GM19438 (cell line): Measurements from ENCODE around the gene CACNB2.
"Not testable (repeated sequence)": the region's sequence is repeated elsewhere in the genome, so short reads cannot be mapped to it uniquely, and the experiment has no call there.

Source experiments
- ATAC-seq: cut with Tn5 transposase; IDR thresholded peaks from one replicate; pipeline ENCODE4 v1.9.1; 2021; ENCODE audit warnings: low read depth; ENCODE audit not compliant: unreplicated experiment

CACNB2 gene

DNA sequence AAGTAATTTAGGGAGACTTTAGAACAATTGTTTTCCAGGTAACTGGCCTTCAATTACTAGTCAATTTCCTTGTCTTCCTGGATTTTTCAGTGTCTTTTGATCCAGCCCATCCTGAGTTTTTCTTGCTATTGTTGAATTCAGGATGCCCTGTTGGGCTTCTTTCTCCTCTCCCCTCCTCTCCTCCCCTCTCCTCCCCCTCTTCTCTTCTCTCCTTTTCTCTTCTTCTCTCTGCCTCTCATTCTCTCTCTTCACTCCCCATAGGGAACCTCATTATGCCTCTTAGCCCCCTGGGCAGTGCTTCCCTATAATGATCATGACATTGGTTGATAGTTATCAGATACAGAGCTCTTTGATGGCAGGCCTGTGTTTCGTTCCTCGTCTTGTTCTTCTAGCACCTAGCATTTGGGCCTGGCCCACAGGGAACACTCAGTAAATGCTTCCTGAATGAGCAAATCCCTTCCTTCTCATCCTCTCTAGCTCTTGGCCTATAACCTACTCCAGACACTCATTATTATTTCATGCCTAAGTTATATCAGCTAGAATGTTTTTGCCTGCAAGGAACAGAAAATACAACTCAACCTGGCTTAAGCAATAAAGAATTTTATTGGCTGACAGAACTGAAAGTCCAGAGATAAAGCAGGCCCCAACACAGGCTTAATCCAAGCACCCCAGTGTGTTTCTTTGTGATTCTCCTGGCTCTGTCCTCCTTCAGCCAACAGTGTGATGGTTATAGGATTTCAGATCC, 56.8 kb downstream of the CACNB2 start:
- no peak for ATAC-seq

DNA sequence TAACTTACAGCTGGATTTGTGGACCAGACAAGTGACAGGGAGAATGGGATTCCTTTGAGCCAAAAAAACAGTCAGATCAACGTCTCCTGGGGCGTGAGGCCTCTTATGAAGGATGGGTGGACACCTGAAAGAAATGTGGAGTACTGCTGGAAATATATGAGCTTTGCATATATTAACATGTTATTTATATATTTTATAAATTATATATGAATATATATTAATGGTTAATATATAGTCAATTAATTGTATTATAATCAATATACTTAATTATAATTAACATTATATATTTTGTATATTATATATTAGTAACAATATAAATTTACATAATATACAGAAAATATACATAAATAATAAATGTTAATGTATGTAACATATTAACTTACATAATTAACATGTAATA, 57.5 kb downstream of the CACNB2 start:
- no peak for ATAC-seq

DNA sequence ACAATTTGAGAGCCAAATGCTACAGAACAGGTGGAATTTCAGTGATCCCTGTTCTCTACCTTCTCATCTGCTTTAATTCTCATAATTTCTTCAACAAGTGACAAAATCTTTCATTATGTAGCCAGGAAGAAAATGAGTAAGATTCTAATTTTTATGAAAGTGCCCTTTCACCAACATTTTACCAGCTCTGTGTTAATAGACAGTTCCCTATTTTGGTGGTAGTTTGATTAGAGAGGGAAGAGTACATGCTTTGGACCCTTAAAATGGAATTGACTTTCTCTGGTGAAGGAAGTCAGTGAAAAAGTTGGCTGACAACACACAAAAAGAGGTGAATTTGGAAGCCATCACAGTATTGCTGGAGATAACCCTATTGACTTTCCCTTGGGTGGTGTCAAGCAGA, 61.7 kb downstream of the CACNB2 start:
- no peak for ATAC-seq

DNA sequence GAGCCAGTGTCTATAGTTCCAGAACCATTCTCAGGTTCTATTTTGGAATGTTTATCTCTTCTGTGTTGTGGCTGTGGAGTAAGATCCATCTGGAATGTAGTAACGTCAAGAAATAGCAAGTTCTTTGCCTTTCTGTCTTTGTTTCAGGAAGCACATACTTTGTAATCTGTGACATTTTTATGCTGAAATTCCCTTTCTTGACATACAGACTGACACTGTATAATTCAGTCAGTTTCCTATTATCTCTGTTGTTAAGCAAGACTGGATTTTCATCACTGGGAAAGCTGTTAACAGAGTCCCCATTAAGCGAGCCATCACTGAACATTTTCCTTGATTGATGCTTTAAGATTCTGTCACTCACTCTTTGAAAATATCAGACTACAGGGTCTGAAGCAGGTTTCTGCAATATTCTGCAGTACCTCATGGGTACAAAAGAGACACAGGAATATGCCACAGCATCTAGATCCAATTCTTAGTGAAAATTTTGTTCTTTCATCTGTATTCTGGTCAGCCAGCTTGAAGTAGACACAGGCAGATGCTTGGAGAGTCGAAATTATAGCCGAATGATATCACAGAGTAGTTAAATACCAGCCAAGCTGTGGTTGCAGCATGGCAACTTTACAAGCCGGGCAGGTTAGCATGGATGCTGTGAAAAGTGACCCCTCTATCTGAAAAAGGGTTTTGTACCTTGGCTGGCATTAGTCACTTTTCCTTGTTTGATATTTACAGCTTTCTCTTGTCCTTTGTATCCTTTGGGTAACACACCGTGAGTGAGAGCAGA, 62.6 kb downstream of the CACNB2 start:
- no peak for ATAC-seq

DNA sequence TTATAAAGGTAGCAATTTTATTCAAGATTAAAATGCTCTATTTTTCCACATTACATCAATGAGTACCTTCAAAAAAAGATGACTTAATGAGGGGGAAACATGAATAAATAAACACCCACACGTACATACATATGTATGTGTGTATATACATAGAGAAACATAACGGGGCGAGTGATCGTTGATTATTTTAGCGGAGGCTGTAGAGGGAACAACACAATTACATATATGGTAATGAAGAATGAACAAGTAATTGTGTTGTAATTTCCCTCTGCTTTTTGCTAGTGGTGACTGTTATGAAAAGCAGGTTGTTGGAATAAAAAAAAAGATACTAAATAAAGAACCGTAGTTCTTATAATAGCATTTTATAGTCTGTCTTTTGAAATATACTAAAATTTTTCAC, 63.2 kb downstream of the CACNB2 start:
- no peak for ATAC-seq

DNA sequence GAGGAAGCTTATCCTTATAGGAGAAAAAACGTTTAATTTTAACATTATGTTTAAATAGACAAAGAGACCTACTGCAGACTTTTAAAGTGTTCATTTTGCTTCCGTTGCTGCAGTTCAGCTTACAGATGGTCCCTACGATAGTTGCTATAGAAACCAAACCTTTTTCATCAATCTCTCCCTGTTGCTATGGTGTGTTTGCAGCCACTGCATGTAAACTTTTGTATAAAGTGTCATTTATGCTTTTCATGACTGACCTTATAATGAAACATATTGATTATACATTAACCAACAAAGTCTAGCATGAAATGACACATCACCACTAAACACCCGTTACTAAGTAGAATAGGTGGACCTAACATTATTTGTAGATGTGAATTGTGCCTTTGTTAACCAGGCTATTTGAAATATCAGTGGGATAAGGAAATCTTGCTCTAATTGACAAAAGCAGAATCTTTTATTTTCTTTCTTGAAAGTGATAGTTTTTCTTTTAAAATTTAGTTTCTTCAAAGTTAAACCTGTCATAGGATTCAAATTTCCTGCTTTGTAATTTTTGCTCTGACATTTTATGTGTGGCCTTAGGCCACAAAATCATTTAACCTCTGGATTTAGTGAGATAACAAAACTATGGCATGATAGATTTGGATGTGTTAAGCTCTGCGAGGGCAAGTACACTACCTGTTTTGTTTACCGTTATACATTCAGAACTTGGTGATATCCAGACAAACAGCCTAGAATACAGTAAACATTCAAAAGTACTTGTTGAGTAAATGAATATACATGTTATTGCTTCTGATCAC, 64.0 kb downstream of the CACNB2 start:
- ATAC-seq, result no peak

DNA sequence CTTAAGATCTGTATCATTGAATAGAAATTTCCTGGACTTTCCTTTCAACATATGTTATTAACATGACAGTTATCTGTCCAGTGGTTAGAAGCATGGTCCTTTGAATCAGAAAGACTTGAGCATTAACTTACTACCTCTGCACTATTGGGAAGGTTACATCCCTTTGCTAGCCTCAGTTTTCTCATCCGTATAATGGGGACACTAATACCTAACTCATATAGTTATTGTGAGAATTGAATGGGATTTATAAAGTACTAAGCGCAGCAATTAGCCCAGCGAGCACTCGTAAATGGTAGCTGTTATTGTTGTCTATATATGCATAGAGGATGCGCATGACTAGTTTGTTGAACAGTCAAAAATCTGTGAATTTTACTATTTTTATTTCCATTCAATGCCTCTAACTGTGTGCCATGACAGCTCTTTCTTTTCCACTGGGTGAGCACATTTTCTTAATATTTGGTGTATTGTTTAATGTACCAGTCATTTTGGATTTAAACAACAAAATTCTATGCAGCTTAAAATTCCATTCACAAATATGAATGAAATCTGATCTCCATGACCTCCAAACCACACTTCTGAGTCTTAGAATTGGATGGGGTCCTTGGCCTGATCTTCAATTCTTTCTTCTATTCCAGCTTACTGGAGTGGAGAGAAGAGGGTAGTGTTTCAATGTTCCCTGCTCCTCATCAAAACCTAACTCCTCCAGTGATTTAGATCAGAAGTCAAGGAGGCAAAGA, 65.0 kb downstream of the CACNB2 start:
- no peak for ATAC-seq

DNA sequence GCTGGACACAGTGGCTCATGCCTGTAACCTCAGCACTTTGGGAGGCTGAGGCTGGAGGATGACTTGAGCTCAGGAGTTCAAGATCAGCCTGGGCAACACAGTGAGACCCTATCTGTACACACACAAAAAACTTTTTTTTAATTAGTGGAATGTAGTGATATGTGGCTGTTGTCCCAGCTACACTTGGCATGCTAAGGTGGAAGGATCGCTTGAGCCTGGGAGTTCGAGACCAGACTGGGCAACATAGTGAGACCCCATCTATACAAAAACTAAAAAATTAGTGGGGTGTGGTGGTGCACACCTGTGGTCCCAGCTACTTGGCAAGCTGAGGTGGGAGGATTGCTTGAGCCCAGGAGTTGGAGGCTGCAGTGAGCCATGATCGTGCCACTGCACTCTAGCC, 68.0 kb downstream of the CACNB2 start:
- not testable (repeated sequence) for ATAC-seq

DNA sequence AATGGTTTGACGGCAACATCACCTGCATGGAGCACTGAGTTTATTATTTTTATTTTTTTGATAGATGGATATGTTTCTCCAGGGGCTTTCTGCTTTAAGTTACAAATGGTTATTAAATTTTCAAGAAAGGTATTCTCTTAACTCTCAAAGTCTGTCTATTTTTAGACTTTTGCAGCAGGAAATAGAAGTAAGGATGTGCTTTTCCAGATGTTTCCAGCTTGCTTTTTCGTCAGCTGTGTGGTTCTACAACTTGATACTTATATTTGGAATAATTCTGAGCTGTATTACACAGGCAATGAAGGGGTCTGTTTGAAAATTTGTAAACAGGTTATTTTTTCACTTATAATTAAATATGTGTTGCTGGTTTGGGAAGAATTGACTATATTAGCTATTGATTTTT, 69.0 kb downstream of the CACNB2 start:
- ATAC-seq, result no peak

DNA sequence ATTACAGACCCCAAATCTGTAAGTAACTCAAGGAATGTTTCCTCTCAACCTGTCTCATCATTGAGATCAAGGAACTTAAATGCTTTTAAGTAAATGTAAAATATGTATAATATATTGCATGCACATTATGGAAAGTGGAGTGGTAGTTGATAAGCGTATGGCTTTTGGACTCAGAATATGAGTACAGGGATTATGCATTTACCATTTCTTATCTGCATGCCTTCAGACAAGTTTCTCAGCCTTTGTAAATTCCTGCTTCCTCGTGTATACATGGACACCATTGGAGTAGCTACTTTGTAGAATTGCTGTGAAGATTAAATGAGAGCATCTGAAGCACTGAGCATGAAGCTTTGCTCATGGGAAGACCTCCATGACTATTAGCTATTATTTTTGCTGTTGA, 70.5 kb downstream of the CACNB2 start:
- ATAC-seq, result no peak

DNA sequence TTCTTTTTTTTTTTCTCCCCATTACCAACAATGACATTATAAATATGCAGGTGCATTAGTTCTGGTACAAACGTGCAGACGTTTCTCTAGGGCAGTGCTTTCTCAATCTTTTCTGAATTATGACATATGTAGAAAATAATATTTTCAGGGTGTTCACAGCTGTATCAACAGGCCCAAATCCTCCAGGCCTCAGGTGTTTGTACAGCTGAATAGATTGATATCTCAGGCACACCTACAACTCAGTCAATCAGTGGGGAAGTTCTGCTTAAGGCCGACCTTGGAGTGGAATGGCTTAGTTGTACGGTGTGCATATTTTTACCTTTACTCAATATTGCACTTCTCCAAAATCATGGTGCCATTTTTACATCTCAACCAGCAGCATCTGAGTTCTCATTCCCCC, 71.6 kb downstream of the CACNB2 start:
- no peak for ATAC-seq

DNA sequence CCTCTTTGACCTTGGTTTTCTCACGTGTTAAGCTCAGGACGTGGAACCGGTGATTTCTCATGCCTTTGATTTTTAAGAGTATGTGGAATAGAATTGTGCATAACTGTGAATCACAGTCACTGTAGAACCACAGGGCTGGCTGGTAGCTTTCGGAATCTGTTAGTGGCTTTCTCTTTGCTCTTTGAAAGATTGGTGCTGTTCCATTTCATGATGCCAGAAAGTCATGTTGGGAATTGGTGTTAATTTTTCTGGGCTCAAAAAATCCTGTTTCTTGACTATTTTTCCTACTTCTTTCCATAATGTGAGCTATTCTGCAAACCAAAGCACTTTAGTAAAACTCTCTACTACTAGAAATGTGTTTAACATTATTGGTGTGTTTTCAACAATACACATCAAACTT, 73.0 kb downstream of the CACNB2 start:
- no peak for ATAC-seq

DNA sequence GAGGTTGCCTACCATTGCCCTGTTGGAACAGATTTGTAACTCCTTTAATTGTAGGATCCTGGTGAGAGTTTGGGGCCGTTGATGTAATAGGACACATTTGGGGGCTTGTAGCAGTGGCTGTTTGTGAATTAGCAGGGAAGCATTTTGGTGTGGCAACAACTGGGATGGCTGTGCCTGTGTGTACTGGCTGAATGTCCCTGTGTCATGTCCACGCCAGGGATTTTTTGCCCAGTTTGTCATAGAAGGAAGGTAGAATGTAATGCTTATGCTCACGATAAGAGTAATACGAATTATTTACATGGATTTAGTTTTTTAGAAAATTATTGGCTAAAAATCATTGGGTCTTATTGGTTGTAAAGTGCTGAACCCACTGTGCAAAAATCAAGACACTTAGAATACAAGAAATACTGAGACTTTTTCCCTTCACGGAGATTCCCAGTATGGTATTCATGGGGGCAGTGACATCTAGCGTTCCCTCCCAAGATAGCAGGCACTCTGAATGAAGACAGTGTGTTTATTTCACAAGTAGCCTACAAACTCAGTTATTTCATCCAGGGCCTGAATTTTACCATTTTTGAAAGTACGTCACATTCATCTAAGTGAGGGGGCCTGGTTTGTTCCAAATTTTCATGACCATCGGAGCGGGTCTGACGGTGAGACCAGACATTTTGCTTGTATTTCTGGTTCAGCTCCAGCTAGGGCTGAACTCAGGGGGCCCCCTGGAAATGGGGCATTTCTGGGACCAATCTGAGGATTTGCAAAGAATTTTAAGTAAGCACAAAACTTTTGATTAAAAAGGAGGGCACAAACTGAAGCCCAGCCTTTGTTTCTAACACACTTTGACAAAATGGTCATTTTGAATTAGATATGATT, 74.7 kb downstream of the CACNB2 start:
- no peak for ATAC-seq

DNA sequence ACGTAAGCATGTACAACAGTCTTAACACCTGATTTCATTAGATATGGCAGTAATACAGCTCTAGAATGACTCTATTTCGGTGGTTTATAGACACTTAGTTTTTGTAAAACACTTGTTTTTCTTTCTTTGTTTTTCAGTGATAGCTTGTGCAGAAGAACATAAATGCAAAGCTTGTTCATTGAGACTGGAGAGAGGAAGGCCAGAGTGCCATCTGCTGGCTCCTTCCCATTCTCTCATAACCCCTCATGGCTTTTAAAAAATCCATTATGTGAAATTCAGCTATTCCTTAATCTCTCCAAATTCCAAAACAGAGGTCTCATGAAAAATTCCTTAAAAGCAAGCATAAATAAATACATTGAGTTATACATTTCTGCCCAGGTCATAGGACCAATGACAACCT, 76.3 kb downstream of the CACNB2 start:
- no peak for ATAC-seq

DNA sequence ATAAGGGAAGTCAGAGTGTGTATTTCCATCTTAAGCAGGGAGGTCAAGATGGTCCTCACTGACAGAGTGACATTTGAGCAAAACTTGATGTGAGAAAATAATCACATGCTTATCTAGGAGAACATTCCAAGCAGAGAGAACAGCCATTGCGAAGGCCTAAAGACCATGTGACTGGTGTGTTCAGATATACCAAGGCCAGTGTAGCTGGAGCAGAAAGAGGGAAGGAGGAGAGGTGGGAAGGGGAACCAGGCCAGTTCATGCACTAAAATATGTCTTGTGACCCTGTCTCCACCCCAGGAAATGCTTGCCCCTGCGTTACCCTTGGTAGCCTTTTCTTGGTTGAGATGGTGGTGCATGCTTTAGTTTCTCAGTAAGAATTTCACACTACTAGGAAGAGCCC, 77.4 kb downstream of the CACNB2 start:
- ATAC-seq, result no peak

DNA sequence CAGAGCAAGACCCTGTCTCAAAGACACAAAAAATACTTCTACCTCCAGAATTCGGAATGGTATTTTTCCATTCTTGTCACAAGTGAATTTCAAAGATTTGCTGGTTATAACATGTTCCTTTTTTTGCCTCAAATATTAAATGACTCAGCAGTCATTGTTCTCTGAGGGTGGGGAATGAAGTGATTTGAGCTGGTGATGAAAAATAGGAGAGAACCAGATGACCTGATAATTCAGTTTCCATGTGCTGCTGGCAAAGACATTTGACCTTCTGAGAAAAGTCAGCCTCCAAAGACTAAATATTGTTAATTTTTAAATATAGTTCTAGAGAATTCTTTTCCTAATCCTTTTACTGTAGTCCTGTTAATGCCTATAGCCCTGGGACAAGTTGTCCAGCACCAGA, 78.9 kb downstream of the CACNB2 start:
- no peak for ATAC-seq

DNA sequence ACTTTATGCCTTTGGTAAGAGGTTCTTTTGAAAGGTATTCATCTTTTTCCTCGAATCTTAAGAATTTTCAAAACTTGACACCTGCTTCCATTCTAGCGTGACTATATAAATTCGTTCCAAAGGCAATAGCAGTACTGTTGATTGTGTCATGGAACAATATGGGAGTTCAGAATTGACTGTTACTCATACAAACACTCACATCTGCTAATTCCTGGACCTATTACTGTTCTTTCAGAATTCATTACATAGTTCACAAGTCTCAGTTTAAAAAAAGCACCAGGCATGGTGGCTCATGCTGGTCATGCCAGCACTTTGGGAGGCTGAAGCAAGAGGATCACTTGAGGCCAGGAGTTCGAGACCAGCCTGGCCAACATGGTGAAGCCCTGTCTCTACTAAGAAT, 80.9 kb downstream of the CACNB2 start:
- ATAC-seq, result no peak

DNA sequence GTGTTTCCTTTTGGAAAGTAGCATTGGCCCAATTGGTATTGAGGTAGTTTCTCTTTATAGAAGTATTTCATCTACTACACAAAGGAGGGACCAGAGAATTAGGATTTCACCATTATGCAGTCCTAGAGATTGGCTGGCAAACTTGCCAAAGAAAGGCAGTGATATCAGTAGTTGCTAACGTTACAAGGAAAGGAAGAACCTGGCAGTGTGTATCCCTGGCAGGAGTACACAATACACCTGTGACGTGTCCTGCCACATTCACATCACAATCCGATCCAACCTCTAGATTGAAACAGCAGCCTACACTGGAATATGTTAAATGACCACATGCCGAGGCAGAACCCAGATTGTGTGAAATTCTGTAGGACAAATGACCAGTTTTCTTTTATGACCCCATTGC, 81.7 kb downstream of the CACNB2 start:
- no peak for ATAC-seq

DNA sequence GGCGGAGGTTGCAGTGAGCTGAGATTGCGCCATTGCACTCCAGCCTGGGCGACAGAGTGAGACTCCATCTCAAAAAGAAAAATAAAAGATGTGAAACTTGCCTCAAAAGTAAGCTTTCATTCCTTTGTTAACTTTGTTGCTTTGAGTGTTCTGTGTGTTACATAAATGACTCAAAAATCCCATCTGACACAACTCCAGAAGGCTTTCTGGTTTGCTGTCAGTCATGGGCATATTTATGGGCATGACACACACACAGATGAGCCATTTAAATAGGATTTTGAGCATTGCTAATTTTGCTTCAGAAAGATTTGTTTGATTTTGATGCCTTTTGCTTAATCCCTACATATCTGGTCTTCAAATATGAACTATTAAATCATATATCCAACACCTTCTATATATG, 82.6 kb downstream of the CACNB2 start:
- ATAC-seq, result no peak

DNA sequence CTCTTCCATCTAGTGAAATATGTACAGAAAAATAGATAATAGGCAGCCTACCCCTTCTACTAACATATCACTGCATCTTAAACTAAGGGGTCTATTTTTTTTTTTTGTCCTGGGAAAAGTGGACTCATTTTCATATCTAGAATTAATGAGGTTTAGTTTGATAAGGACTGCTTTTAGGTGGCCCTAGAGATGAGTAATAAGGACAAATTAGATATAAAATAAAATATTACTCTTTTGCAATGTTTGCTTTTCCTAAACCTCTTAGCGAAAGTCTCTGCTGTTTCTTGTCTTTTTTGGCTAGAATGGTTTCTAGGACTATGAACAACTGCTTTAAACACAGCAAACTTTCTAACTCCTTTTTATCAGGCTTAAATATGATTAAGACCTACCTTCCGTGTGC, 83.7 kb downstream of the CACNB2 start:
- no peak for ATAC-seq
